ENCODE data around the gene AIDA. TPM values are rescaled to one million over a fixed set of nuclear protein-coding genes. Genes with fewer than 3 reads are reported as not detected.

AIDA gene
- total RNA-seq, 4 donors from 2014 or later, result 79.3 to 119 (median 108) TPM

DNA sequence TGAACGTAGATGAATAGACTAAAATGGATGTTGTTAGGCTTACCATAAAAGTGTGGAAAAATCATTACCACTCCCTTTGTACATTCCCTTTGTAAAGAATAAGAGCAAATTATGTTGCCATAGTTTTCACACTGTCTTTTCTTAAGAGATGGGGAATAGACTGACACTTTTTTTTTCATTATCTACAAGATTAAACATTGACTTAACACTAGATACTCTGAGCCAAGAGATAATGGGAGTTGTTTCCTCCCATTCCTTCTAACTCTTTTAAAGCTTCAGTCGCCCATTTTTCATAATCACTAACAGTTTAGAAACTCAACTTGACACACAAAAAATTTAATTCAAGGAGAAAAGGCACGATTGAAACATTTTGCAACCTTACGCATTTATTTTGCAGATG lies 10.1 kb downstream of the AIDA start:
- no peak for TF ChIP-seq POLR2AphosphoS5 (IDR thresholded peaks at IDR 0.05)
- TF ChIP-seq POLR2A (IDR thresholded peaks at IDR 0.05), result no peak
- TF ChIP-seq, protein P1, sequence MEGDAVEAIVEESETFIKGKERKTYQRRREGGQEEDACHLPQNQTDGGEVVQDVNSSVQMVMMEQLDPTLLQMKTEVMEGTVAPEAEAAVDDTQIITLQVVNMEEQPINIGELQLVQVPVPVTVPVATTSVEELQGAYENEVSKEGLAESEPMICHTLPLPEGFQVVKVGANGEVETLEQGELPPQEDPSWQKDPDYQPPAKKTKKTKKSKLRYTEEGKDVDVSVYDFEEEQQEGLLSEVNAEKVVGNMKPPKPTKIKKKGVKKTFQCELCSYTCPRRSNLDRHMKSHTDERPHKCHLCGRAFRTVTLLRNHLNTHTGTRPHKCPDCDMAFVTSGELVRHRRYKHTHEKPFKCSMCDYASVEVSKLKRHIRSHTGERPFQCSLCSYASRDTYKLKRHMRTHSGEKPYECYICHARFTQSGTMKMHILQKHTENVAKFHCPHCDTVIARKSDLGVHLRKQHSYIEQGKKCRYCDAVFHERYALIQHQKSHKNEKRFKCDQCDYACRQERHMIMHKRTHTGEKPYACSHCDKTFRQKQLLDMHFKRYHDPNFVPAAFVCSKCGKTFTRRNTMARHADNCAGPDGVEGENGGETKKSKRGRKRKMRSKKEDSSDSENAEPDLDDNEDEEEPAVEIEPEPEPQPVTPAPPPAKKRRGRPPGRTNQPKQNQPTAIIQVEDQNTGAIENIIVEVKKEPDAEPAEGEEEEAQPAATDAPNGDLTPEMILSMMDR (IDR thresholded peaks at IDR 0.05), result no peak
- TF ChIP-seq EP300 (IDR thresholded peaks at IDR 0.05), result no peak
- 17 to 88% methylated on average over 1 to 4 of the region's 4 CpGs for WGBS, 2 donors (ENCODE audit: low coverage in 1 of 2)
- no peak for ATAC-seq
- H3K27me3 ChIP-seq, result no peaks in the 10 kb centered on the region
- H3K27ac ChIP-seq, result no peak overlapping the region
- H3K36me3 ChIP-seq, result peaks cover 2 to 42% of the 10 kb centered on the region in 2 donors
- no peaks in the 10 kb centered on the region for H3K9me3 ChIP-seq
- no peak overlapping the region for H3K4me3 ChIP-seq
- H3K4me1 ChIP-seq, result peaks cover 0 to 6% (median 0%) of the 10 kb centered on the region in 3 donors

DNA sequence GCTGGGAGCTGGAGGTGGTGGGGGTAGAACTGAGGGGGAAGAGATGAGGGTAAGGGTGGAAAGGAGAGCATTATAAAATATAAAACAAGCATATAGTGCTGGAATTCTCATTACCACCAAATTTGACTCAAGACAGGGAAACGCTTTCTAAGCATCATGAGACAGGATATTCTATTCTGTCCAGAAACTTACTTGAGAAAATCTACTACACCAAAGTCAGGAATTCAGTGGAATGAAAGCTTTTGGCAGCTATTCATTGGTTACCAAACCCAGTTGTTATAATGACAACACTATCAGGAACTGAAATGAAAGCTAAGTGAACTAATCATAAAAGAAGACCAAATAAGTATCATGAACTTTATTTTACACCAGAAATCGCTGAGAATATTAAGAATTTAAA lies 14.5 kb downstream of the AIDA start:
- Histone ChIP-seq H3K4me3 (no peak overlapping the region), H3K4me1 (peaks cover 0 to 6% (median 0%) of the 10 kb centered on the region in 3 donors), H3K36me3 (peaks cover 2 to 52% of the 10 kb centered on the region in 2 donors), H3K27me3 (no peaks in the 10 kb centered on the region), H3K9me3 (no peaks in the 10 kb centered on the region), H3K27ac (peak overlapping the region in 1 of 4 donors; percentile 29)
- no peak for TF ChIP-seq POLR2A (IDR thresholded peaks at IDR 0.05)
- ATAC-seq, result no peak
- 72 to 77% methylated on average over 2 of the region's 2 CpGs for WGBS, 2 donors (ENCODE audit: low coverage in 1 of 2)

DNA sequence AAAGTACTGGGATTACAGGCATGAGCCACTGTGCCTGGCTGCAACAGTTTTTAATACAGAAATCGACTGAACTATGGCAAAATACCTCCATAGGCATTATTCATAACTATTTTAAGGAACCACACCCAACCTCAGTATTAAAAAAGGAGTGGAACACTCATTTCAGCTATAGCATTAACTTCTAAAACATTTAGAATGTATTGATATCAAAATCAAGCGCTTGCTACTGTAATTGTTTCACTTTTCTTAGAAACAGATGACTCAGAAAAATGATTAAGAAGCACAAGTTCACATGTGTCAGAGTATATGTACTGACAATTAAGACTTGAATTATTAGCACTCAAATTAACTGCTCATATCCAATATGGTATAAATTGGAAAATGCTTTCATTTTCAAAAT lies 15.1 kb downstream of the AIDA start:
- H3K9me3 ChIP-seq, result no peaks in the 10 kb centered on the region
- peaks cover 2 to 52% of the 10 kb centered on the region in 2 donors for H3K36me3 ChIP-seq
- no peak for ATAC-seq
- no peak for TF ChIP-seq POLR2AphosphoS5 (IDR thresholded peaks at IDR 0.05)
- TF ChIP-seq POLR2A (IDR thresholded peaks at IDR 0.05), result no peak
- TF ChIP-seq, protein P1 (IDR thresholded peaks at IDR 0.05), result no peak
- no peak for TF ChIP-seq EP300 (IDR thresholded peaks at IDR 0.05)
- WGBS, 2 donors (ENCODE audit: low coverage in 1 of 2), result 84 to 100% methylated on average over 1 to 2 of the region's 2 CpGs
- no peak overlapping the region for H3K4me3 ChIP-seq
- H3K27me3 ChIP-seq, result no peaks in the 10 kb centered on the region
- no peak overlapping the region for H3K27ac ChIP-seq
- H3K4me1 ChIP-seq, result peaks cover 0 to 6% (median 0%) of the 10 kb centered on the region in 3 donors

DNA sequence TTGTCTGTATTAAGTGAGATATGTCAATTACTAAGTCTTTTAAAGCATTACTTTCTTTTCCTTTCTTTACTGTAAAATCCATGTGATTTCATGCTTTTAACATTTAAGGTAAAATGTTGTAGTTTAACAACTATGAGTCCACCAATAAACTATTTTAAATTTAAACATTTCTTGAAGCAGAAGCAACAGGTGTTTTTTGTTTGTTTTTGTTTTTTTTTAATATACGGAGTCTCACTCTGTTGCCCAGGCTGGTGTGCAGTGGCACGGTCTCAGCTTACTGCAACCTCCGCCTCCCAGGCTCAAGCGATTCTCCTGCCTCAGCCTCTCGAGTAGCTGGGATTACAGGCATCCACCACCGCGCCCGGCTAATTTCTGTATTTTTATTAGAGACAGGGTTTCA lies 15.6 kb downstream of the AIDA start:
- H3K9me3 ChIP-seq, result no peaks in the 10 kb centered on the region
- no peak for TF ChIP-seq POLR2AphosphoS5 (IDR thresholded peaks at IDR 0.05)
- TF ChIP-seq EP300 (IDR thresholded peaks at IDR 0.05), result no peak
- TF ChIP-seq POLR2A (IDR thresholded peaks at IDR 0.05), result no peak
- TF ChIP-seq, protein P1 (IDR thresholded peaks at IDR 0.05), result no peak

DNA sequence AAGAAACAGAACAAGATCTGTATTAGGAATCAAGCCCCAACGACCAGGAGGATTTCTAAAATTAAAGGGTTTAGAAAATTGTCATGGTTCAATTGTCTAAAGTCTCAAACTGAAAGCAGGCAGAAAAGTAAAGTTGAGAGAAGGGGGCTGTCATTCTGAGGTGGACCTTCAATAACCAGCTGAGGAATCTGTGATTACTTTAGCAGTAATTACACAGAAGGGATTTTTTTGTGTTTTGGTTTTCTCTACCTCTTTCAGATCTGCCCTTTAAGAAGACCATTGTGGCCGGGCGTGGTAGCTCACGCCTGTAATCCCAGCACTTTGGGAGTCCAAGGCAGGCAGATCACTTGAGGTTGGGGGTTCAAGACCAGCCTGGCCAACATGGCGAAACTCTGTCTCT lies 17.4 kb downstream of the AIDA start:
- 64 to 89% methylated on average over 2 to 5 of the region's 5 CpGs for WGBS, 2 donors (ENCODE audit: low coverage in 1 of 2)

More for the DNA sequence above, 15.6 kb downstream of the AIDA start:
- no peak for ATAC-seq
- Histone ChIP-seq H3K36me3 (peaks cover under 1 to 52% of the 10 kb centered on the region in 2 donors), H3K4me3 (no peak overlapping the region), H3K27ac (no peak overlapping the region), H3K4me1 (peaks cover 0 to 6% (median 0%) of the 10 kb centered on the region in 3 donors), H3K27me3 (no peaks in the 10 kb centered on the region)
- WGBS, 2 donors (ENCODE audit: low coverage in 1 of 2), result 94 to 100% methylated on average over 2 to 4 of the region's 8 CpGs

More for the DNA sequence above, 17.4 kb downstream of the AIDA start:
- H3K27me3 ChIP-seq, result no peaks in the 10 kb centered on the region
- H3K4me1 ChIP-seq, result peaks cover 0 to 6% (median 0%) of the 10 kb centered on the region in 3 donors
- H3K27ac ChIP-seq, result no peak overlapping the region
- peaks cover 0 to 34% of the 10 kb centered on the region in 2 donors for H3K36me3 ChIP-seq
- no peak for TF ChIP-seq POLR2A (IDR thresholded peaks at IDR 0.05)
- TF ChIP-seq, protein P1 (IDR thresholded peaks at IDR 0.05), result no peak
- no peak for TF ChIP-seq POLR2AphosphoS5 (IDR thresholded peaks at IDR 0.05)
- TF ChIP-seq EP300 (IDR thresholded peaks at IDR 0.05), result no peak
- no peak overlapping the region for H3K4me3 ChIP-seq
- ATAC-seq, result no peak
- H3K9me3 ChIP-seq, result no peaks in the 10 kb centered on the region

Data from gastroesophageal sphincter (tissue), 4 donors.